ENCODE data around the gene EXT2.

The EXT2 gene

GRCh38 chr11:44079376-44079775 lies 16.1 kb upstream of the EXT2 start:
- no peak for TF ChIP-seq CTCF (conservative IDR thresholded peaks at IDR 0.05; ENCODE audit: low read length)
- no peak for TF ChIP-seq EZH2phosphoT487 (IDR thresholded peaks at IDR 0.05; ENCODE audit: borderline replicate concordance)
- peaks cover 11% of the 10 kb centered on the region for H3K4me1 ChIP-seq (ENCODE audit: insufficient read depth, low read length, poor library complexity, severe bottlenecking)
- no peaks in the 10 kb centered on the region for H4K20me1 ChIP-seq (ENCODE audit: insufficient read depth, low read length, poor library complexity, severe bottlenecking)
- H3K4me3 ChIP-seq (ENCODE audit: low read length, poor library complexity, severe bottlenecking): no peak overlapping the region
- H3K79me2 ChIP-seq (ENCODE audit: insufficient read depth, low read length): no peaks in the 10 kb centered on the region
- H2AFZ ChIP-seq (ENCODE audit: low read length): no peak overlapping the region
- no peaks in the 10 kb centered on the region for H3K27me3 ChIP-seq (ENCODE audit: insufficient read depth, low read length, poor library complexity, severe bottlenecking)
- no peak overlapping the region for H3K4me2 ChIP-seq (ENCODE audit: low read depth, low read length, poor library complexity, severe bottlenecking)
- H3K9me2 ChIP-seq (replicated peaks; ENCODE audit: low read depth, low read length): no peaks in the 10 kb centered on the region
- peaks cover 21% of the 10 kb centered on the region for H3K36me3 ChIP-seq (ENCODE audit: insufficient read depth, low read length)
- H3K9ac ChIP-seq (ENCODE audit: low read depth, low read length, poor library complexity, severe bottlenecking): no peak overlapping the region
- no peaks in the 10 kb centered on the region for H3K9me3 ChIP-seq (ENCODE audit: insufficient read depth, low read depth, low read length)
- H3F3A ChIP-seq (ENCODE audit: low read depth): no peaks in the 10 kb centered on the region

DNA sequence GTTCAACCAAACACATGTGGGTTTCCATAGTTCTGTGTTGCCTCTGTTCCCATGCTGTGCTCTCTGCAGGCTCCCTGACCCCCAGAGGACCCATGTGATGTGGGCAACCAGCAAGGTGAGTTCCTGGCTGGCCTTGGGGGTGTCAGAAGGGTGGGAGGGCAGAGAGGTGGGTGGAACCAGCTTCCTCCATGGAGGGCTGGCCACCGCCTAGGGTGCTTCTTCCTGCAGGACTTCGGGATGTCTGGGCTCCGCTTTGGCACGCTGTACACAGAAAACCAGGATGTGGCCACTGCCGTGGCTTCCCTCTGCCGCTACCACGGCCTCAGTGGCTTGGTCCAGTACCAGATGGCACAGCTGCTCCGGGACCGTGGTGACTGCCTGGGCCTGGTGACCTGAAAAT lies 14.5 kb upstream of the EXT2 start:
- Histone ChIP-seq H3K4me3 (ENCODE audit: low read length, poor library complexity, severe bottlenecking) (no peak overlapping the region), H4K20me1 (ENCODE audit: insufficient read depth, low read length, poor library complexity, severe bottlenecking) (no peaks in the 10 kb centered on the region), H3K9me2 (replicated peaks; ENCODE audit: low read depth, low read length) (no peaks in the 10 kb centered on the region), H3F3A (ENCODE audit: low read depth) (no peaks in the 10 kb centered on the region), H3K79me2 (ENCODE audit: insufficient read depth, low read length) (no peaks in the 10 kb centered on the region), H3K27me3 (ENCODE audit: insufficient read depth, low read length, poor library complexity, severe bottlenecking) (no peaks in the 10 kb centered on the region), H3K36me3 (ENCODE audit: insufficient read depth, low read length) (peaks cover 15% of the 10 kb centered on the region), H3K4me2 (ENCODE audit: low read depth, low read length, poor library complexity, severe bottlenecking) (no peak overlapping the region), H3K9me3 (ENCODE audit: insufficient read depth, low read depth, low read length) (0 out of 2 replicates have a peak, but pooled peaks cover 3% of the 10 kb centered on the region), H3K9ac (ENCODE audit: low read depth, low read length, poor library complexity, severe bottlenecking) (no peak overlapping the region), H2AFZ (ENCODE audit: low read length) (no peak overlapping the region), H3K4me1 (ENCODE audit: insufficient read depth, low read length, poor library complexity, severe bottlenecking) (peaks cover 4% of the 10 kb centered on the region)
- TF ChIP-seq EZH2phosphoT487 (IDR thresholded peaks at IDR 0.05; ENCODE audit: borderline replicate concordance): no peak

DNA sequence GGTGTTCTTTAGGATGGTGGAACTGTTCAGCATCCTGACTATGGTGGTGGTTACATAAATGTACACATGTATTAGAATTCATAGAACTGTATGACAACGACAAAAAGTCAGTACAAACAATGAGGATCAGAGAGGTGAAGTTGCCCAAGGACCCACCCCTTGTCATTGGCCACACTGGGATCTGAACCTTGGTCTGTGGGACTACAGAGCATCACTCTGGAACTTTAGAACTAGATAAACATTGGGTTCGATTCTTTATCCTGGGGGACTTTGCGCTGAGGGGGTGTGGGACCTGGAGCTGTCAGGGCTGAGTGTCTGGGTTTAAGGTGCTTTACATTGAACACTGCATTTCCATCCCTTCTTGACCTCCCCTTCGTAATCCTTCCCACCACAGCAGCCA lies 12.8 kb upstream of the EXT2 start:
- no peaks in the 10 kb centered on the region for H3K4me1 ChIP-seq (ENCODE audit: insufficient read depth, low read length, poor library complexity, severe bottlenecking)
- H3K36me3 ChIP-seq (ENCODE audit: insufficient read depth, low read length): peaks cover 7% of the 10 kb centered on the region; the same call in 1 of the 2 replicates
- H3K9ac ChIP-seq (ENCODE audit: low read depth, low read length, poor library complexity, severe bottlenecking): no peak overlapping the region
- no peak overlapping the region for H3K4me2 ChIP-seq (ENCODE audit: low read depth, low read length, poor library complexity, severe bottlenecking)
- H2AFZ ChIP-seq (ENCODE audit: low read length): no peak overlapping the region
- TF ChIP-seq CTCF (conservative IDR thresholded peaks at IDR 0.05; ENCODE audit: low read length): no peak
- TF ChIP-seq EZH2phosphoT487 (IDR thresholded peaks at IDR 0.05; ENCODE audit: borderline replicate concordance): no peak
- H3F3A ChIP-seq (ENCODE audit: low read depth): no peaks in the 10 kb centered on the region
- no peak overlapping the region for H3K4me3 ChIP-seq (ENCODE audit: low read length, poor library complexity, severe bottlenecking)
- 0 out of 2 replicates have a peak, but pooled peaks cover 3% of the 10 kb centered on the region for H3K9me3 ChIP-seq (ENCODE audit: insufficient read depth, low read depth, low read length)
- no peaks in the 10 kb centered on the region for H4K20me1 ChIP-seq (ENCODE audit: insufficient read depth, low read length, poor library complexity, severe bottlenecking)
- no peaks in the 10 kb centered on the region for H3K79me2 ChIP-seq (ENCODE audit: insufficient read depth, low read length)
- no peaks in the 10 kb centered on the region for H3K27me3 ChIP-seq (ENCODE audit: insufficient read depth, low read length, poor library complexity, severe bottlenecking)
- no peaks in the 10 kb centered on the region for H3K9me2 ChIP-seq (replicated peaks; ENCODE audit: low read depth, low read length)

DNA sequence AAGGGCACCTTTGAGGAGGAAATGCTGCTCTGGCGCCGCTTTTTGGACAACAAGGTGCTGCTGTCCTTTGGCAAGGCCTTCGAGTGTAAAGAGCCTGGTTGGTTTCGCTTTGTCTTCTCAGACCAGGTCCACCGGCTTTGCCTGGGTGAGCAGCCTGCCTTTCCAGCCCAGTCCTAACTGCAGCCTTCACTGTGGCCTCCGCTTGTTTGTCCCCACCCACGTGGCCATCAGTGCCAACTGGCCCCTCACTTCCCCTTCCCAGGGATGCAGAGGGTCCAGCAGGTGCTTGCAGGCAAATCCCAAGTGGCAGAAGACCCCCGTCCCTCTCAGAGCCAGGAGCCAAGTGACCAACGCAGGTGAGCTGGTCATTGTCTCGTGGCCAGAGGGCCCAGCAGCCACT lies 12.0 kb upstream of the EXT2 start:
- Histone ChIP-seq H3K79me2 (ENCODE audit: insufficient read depth, low read length) (no peaks in the 10 kb centered on the region), H3K4me2 (ENCODE audit: low read depth, low read length, poor library complexity, severe bottlenecking) (no peak overlapping the region), H3K9ac (ENCODE audit: low read depth, low read length, poor library complexity, severe bottlenecking) (no peak overlapping the region), H3K9me2 (replicated peaks; ENCODE audit: low read depth, low read length) (no peaks in the 10 kb centered on the region), H3K27me3 (ENCODE audit: insufficient read depth, low read length, poor library complexity, severe bottlenecking) (no peaks in the 10 kb centered on the region), H3F3A (ENCODE audit: low read depth) (no peaks in the 10 kb centered on the region), H3K9me3 (ENCODE audit: insufficient read depth, low read depth, low read length) (0 out of 2 replicates have a peak, but pooled peaks cover 3% of the 10 kb centered on the region), H2AFZ (ENCODE audit: low read length) (no peak overlapping the region), H3K4me1 (ENCODE audit: insufficient read depth, low read length, poor library complexity, severe bottlenecking) (peaks cover 3% of the 10 kb centered on the region), H3K36me3 (ENCODE audit: insufficient read depth, low read length) (peaks cover 6% of the 10 kb centered on the region; the same call in 1 of the 2 replicates), H3K4me3 (ENCODE audit: low read length, poor library complexity, severe bottlenecking) (no peak overlapping the region), H4K20me1 (ENCODE audit: insufficient read depth, low read length, poor library complexity, severe bottlenecking) (no peaks in the 10 kb centered on the region)
- TF ChIP-seq CTCF (conservative IDR thresholded peaks at IDR 0.05; ENCODE audit: low read length) (no peak), EZH2phosphoT487 (IDR thresholded peaks at IDR 0.05; ENCODE audit: borderline replicate concordance) (no peak)

Data from Loucy (cell line).